Activated CD4-positive, alpha-beta T cell treated with anti-CD3 and anti-CD28 coated beads, Interleukin-2, amount 50 U/mL, for 16 hours (primary cell): Measurements from ENCODE around the gene CABP2.
A peak's percentile ranks its signal among the peaks of the same experiment; 100 is the strongest.
"Not testable (repeated sequence)": the region's sequence is repeated elsewhere in the genome, so short reads cannot be mapped to it uniquely, and the experiment has no call there.

Source experiments
- DNase-seq: peaks from one replicate; pipeline ENCODE4 v3.0.0-alpha.2; 2020

Gene CABP2

DNA sequence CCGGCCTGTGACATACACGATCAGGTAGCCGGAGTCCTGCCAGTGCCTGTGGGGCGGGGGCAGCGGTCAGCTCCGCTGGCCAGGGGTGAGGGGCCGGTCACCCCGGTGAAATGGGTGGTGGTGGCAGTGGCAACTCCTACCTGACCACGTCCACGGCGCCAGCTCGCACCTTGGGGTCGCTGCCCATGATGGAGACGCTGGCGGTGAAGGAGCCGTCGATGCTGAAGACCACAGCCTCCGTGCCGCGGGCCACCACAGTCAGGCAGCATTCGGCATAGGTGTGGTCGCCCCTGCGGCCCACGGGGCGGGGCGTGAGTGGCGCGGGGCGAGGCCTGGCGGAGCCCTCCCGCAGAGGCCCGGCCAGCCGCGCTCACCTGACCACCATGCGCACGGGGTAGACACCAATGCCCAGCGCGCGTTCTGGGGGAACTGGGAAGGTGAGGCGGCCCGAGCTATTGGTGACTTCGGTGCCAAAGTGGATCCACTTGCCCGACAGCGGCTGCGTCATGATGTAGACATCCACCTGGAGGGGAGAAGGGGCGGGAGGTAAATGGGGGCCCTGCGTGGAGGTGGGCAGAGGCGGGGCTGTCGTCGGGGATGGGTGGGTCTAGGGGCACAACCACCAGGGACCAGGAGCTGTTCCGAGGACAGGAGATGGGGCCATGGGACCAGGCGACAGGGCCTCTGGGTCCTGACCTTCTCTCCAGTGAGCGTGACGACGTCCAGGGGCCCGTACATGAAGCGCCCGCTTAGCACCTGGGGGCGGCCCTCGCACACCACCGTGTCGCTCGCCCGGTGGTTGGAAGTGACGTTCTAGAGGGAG is 29.5 kb downstream of the CABP2 start:
- DNase-seq, result no peak

DNA sequence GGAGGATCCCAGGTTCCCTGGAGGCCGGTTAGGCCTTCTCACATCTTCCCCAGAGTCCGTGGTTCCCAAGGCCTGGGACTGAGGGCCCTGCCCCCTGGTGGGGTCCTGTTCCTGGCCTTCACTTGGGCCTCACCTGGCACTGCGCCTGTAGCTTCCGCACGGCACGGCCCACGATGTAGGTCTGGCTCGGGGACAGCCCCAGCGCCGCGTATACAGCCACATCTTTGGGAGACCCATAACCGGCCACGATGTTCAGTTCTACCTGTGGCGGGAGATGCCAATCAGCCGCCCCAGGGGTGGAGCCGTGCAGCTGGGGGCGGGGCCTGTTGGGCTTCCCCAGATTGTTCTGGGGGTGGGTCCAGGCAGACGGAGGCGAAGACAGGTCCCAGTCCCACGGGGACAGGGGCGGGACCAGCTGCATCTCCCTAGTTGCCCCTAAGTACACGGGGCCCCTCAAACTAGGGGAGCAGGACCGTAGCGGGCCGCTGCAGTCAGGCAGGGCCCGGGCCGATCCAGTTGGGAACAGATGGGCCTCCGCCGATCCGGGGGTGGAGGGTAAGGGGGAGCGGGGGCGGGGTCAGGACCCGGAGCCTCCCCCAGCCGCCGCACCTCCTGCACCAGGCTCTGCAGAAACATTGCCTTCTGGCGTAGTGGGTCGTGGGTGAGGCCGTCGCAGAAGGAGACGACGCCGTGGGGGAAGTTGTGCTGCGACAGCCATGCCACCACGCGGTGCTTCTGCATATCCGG is 30.3 kb downstream of the CABP2 start:
- no peak for DNase-seq

DNA sequence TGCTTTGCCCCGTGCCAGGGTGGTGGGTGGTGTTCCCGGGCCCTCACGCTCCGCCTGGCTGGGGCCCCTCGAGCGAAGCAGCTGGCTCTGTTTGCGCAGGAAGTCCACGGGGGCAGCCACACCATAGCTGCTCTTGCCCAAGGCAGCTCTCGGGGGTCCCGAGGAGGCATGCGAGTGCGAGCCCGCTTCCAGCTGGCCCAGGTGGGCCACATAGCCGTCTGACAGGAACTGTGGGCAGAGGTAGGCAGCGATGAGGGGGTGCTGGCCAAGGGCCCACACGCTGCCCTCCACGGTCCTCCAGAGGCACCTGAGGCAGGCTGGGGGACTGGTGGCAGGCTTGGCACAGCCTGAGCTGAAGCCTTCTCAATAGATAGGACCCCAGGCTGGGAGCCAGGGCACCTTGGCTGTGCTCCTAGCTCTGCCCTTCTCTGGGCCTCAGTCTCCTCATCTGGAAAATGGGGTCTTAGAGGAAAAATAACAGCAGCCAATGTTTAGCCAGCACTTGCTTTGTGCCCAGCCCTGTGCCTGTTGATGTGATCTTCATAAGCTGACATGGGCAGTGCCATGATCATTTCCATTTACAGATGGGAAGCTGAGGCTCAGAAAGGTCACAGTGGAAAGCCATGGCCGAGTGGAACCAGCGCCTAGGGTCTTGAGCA is 31.0 kb downstream of the CABP2 start:
- no peak for DNase-seq

DNA sequence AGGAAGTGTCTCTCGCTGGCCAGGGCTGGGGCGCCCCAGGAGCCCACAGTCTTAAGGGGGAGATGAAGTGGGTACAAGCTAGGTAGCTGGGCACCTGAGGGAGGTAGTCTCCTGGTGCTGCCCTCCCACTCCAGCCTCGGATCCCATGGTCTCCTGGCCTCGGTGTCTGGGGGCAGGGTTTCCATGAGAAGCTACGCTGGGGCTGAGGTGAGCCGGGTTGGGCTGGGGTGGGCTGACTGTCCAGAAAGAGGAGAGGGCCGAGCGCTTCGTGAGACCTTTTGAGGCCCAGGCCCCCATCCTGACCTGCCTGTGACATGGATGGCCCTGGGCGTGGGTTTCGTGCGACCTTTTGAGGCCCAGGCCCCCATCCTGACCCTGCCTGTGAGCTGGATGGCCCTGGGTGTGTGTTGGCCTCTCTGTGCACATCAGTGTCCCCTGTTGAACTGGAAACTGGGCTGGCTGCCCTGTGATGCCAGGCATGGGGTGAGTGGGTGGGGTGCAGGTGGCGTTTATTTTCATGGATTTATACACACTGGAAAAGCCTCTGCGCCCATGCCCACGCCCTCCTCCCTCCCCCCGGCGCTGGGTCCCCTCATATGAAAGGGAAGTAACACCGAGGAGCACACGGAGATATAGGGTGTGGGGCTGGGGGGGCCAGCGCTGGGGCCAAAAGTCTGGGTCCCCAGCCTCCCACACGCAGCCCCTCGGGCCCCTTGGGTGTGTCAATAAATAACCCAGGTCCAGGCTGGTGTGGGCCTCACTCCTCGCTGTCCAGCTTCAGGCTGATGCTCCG is 31.8 kb downstream of the CABP2 start:
- DNase-seq, result no peak

DNA sequence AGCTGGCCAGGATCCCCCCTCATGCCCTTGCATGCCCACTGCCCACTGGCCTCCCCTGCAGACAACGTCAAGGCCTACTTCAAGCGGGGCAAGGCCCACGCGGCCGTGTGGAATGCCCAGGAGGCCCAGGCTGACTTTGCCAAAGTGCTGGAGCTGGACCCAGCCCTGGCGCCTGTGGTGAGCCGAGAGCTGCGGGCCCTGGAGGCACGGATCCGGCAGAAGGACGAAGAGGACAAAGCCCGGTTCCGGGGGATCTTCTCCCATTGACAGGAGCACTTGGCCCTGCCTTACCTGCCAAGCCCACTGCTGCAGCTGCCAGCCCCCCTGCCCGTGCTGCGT is 32.5 kb downstream of the CABP2 start:
- DNase-seq, result no peak

DNA sequence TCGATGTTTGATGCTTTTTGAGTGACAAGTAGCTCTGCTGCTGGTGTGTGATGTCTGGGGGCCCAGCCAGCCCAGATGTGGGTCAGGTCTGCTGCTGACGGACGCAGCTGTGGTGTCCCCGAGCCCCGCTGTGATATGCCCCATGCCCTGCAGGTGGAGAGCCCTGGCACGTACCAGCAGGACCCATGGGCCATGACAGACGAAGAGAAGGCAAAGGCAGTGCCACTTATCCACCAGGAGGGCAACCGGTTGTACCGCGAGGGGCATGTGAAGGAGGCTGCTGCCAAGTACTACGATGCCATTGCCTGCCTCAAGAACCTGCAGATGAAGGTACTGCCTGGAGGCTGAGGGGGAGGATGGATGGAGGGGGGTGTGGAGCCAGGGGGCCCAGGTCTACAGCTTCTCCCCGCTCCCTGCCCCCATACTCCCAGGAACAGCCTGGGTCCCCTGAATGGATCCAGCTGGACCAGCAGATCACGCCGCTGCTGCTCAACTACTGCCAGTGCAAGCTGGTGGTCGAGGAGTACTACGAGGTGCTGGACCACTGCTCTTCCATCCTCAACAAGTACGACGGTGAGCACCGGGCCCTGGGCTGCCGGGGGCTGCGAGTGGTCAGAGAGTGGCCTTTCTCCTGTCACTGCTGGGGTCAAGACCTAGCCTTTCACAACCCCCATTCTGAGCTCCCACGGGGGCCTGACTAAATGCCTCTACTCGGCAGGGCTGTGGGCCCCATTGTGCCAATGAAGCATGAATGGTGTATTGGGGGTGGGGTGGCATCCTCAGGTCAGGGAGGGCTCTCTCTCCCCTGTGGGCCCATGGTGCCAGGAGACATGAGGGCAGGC is 33.1 kb downstream of the CABP2 start:
- no peak for DNase-seq

DNA sequence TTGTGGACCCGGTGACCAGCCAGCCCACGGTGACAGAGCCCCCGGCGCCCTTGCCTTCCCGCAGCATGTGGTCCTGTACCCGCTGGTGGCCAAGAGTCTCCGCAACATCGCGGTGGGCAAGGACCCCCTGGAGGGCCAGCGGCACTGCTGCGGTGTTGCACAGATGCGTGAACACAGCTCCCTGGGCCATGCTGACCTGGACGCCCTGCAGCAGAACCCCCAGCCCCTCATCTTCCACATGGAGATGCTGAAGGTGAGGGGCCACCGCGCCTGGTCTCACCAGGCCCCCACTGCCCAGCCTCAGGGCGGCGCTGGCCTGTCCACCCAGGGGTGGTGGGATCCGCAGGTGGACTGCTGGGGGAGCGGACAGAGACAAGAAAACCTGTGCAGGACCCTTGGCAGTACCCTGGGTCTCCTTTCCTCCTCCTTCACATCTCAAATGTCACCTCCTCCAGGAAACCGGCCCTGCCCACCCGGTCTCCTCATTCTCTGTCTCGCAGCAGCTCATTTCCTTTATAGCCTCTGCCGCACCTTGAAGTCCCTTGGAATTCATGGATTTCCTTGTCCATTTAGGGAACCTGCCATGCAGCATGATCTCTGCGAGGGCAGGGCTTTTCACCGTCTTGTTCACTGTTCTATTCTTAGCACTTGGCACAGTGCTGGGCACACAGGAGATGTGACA is 33.9 kb downstream of the CABP2 start:
- DNase-seq, result no peak

DNA sequence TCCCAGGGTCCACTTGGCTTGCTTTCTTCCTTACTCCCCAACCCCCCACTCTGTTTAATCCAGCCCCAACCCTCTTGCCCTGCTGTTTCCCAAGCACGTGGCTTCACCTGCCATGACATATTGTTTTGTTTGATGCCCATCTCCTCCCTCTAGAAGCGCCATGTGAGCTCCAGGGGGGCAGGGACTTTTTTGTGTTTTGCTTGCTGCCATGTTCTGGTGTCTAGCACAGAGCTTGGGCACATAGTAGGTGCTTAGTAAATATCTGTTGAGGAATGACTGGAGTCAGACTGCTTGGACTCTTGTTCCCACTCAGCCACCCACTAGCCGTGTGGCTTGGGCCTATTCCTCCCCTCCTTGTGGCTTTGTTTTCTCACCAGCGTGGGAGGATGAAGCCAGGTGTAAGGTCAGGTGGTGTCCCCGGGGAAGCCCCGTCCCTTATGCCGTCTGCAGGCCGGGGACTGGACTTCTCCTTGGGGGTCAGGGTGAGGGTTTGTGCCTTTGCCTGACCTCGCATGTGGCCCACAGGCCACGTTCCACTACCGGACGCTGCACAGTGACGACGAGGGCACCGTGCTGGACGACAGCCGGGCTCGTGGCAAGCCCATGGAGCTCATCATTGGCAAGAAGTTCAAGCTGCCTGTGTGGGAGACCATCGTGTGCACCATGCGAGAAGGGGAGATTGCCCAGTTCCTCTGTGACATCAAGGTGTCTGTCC is 36.6 kb downstream of the CABP2 start:
- DNase-seq, result peak; percentile 76

DNA sequence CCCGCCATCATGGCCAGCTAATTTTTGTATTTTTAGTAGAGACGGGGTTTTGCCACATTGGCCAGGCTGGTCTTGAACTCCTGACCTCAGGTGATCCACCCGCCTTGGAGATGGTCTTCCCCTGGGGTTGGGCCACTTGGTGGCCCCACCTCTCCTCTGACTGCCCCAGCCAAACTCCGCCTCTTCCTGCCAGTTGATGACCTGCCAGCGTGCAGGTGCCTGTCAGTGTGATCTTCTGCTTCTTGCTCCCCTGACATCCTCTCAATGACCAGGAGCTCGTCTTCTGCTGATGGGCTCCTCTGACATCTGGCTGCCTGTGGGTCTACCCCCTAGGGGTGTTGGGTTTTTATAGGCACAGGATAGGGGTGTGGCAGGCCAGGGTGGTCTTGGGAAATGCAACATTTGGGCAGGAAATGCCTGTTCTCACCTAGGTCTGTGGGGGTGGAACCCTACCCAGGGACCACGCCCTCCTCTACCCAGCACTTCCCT is 37.3 kb downstream of the CABP2 start:
- peak; percentile 88 for DNase-seq

DNA sequence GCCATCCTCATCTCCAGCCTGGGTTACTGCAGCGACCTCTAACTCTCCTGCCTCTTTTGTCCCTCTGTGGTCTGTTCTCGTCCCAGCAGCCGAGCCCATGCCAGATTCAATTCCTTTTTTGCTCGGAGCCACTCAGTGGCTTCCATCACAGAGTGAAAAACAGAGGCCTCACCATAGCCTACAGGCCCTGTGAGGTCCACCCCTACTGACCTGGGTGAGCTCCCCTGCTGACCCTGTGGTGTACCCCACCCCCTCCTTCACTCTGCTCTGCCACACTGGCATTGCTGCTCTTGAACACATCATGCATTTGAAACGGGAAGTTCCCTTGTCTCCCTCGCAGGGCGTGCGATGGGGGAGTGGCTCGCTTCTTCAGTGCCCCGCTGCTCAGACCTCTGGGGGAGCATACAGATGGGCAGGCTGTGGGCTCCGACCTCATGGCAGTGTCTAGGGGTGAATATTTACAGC is 38.4 kb downstream of the CABP2 start:
- DNase-seq, result peak; percentile 90

DNA sequence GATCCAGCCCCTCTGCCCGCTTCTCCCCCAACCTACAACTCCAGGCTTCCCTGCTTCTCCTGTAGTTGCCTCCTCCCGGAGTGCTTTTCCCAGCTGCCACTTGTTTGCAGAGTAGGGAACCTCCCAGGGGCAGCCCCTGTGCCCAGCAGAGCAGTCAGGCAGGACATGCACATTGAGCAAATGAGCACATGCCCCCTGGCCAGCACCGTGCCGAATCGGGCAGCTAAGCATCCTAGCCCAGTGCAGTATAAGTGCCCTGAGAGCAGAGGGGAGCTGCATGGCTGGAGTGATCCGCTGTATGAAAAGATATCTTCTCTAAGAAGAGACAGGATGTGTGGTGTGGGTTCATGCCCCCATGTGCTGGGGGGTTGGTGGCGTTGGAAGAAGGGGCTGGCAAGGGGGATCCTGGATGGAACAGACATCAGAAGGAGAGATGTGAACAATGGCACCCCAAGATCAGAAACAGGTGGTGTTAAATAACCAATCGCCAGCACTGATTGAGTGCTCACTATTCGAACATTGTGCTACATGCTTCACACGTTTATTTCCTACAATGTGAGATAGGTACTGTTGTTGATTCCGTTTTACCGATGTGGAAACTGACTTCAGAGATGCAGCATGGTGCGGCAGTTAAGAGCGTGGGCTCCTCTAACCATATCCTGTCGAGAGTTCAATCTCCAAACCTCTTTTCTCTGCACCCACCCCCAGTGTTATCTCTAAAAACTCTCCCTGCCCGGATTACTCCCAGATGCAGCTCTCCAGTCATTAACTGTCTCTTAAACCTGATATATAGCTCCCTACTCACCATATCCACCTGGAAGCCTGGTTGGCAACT is 39.2 kb downstream of the CABP2 start:
- DNase-seq, result peak; percentile 76

DNA sequence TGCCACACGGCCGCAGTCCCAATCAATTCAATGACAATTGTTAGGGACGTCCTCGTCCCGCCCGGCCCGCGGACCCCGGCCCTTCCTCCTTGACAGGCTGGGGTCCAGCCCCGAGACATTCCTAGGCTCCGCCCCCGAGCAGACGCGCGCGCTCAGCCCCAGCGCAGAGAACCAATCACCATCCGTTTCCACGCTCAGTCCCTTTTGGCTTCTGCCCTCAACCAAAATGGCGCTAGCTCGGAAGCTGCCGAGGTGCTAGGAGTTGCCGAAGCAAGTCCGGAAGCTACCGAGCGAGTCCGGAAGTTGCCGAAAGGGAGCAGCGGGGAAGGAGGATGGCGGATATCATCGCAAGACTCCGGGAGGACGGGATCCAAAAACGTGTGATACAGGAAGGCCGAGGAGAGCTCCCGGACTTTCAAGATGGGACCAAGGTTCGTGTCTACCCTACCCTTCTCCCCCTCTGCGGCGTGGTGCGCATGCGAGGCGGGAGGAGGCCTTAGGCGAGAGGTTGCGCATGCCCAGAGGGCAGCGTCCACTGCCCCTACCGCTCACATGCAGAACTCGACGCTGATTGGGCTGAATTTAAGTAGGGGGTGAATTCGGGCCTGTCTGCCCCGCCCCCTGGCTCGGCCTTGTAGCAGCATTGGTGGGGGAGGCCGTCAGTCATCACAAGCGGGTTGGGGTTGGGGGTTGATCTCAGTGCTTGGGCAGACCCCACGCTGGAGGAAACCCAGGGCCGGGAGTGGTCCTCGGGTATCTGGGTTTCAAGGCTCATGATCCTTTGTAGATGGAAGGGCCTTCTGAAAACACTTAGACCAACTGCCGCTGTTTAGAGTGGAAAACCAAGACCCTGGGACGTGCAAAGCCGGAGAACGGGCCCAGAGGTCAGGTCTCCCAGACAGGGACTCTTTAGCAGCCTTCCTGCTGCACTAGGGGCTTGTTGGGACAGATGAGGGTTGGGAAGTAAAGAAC is 40.1 kb downstream of the CABP2 start, which contains the start of gene AIP:
Gene AIP, plus strand, starts transcription at position 200 of the 972 bp plus-strand sequence. Its CDS starts 133 bp downstream, at position 333.
- peak; percentile 99 for DNase-seq

DNA sequence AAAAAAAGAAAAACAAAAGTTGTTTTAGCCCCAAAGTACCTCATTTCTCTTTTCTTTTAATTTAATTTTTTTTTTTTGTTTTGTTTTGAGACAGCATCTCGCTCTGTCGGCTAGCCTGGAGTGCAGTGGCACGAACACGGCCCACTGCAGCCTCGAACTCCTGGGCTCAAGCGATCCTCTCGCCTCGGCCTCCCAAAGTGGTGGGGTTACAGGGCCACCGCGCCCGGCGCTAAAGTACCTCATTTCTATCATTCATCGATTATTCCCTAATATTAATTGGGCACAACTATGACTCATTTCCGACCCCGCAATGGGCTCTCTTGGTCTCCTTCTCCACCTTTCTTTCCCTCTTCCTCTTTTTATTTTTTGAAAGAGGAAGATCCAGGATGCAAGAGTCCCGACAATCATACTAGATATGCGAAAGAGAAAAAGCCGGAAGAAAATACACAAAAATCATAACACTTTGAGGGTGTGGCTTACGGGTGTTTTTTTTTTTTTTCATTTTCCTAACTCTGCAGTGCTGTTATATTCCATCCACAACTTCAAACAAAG is 40.9 kb downstream of the CABP2 start:
- no peak for DNase-seq

DNA sequence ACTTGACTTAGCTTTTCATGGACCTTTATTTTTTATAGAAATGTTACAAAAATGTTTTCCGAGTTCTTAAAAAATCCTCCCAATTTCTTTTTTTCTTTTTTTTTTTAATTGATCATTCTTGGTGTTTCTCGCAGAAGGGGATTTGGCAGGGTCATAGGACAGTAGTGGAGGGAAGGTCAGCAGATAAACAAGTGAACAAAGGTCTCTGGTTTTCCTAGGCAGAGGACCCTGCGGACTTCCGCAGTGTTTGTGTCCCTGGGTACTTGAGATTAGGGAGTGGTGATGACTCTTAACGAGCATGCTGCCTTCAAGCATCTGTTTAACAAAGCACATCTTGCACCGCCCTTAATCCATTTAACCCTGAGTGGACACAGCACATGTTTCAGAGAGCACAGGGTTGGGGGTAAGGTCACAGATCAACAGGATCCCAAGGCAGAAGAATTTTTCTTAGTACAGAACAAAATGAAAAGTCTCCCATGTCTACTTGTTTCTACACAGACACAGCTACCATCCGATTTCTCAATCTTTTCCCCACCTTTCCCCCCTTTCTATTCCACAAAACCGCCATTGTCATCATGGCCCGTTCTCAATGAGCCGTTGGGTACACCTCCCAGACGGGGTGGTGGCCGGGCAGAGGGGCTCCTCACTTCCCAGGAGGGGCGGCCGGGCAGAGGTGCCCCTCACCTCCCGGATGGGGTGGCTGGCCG is 45.7 kb downstream of the CABP2 start:
- DNase-seq, result not testable (repeated sequence)

DNA sequence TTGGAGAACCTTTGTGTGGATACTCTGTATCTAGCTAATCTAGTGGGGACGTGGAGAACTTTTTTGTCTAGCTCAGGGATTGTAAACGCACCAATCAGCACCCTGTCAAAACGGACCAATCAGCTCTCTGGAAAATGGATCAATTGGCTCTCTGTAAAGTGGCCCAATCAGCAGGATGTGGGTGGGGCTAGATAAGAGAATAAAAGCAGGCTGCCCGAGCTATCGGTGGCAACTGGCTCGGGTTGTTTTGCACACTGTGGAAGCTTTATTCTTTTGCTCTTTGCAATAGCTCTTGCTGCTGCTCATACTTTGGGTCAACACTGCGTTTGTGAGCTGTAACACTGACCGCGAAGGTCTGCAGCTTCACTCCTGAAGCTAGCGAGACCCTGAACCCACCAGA is 46.6 kb downstream of the CABP2 start:
- DNase-seq, result not testable (repeated sequence)

DNA sequence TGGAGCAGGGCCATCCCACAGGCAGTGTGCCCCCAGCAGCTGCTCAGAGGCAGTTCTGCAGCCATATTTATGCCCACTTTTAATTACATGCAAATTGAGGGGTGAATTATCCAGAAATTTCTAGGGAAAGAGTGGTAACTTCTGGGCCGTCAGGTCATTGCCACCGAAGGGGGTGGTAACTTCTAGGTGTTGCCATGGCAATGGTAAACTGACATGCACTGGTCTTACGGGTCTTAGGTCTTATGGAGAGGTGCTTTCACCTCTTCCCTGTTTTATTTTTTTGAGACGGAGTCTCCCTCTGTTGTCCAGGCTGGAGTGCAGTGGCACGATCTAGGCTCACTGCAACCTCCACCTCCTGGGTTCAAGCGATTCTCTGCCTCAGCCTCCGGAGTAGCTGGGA is 50.4 kb downstream of the CABP2 start:
- no peak for DNase-seq

DNA sequence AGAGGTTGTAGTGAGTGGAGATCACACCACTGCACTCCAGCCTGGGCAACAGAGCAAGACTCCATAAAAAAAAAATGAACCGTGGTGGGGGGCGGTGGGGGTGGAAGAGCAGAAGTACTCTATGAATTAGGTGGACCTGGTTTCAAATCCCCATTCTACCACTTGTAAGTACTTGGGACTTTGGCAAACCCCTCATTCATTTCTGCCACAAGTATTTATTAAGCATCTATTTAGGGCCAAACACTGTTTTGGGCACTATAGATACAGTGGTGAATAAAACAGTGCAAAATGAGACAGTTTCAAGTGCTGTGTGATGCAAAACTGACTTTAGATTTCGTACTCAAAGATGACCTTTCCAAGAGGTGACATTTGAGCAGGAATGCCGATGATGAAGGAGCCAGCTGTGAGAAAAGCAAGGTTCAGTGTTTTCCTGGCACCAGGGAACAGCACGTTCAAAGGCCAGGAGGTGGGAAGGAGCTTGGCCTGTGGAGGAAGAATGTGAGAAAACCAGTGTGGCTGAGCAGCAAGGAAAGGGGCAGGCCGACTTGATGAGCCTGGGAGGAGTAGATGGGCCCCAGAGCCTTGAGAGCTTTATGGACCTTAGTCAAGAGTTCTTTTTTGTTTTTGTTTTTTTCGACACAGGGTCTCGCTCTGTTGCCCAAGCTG is 52.8 kb downstream of the CABP2 start:
- no peak for DNase-seq
